Kidney epithelial cell (primary cell): ENCODE results near the gene NME8. TPM values are rescaled to one million over a fixed set of nuclear protein-coding genes. Genes with fewer than 3 reads are reported as not detected.
A peak's percentile ranks its signal among the peaks of the same experiment; 100 is the strongest.

Experiments used
- DNase-seq: peaks from one replicate; pipeline ENCODE4 v3.0.0-alpha.2; 2010; ENCODE audit warnings: low read depth
- H3K27me3 ChIP-seq: 2 replicates; pipeline ENCODE4 v1.6.0; 2011; ENCODE audit warnings: low read length; ENCODE audit not compliant: control insufficient read depth, insufficient read depth
- H3K36me3 ChIP-seq: 2 replicates; pipeline ENCODE4 v1.5.1; 2011; ENCODE audit warnings: low read length; ENCODE audit not compliant: control insufficient read depth, insufficient read depth
- H3K4me3 ChIP-seq: 2 replicates; pipeline ENCODE4 v1.5.1; 2011; ENCODE audit warnings: low read depth, mild to moderate bottlenecking, control low read depth, low read length
- CTCF ChIP-seq: IDR thresholded peaks from 2 replicates; pipeline ENCODE4 v1.5.1; 2011; ENCODE audit warnings: mild to moderate bottlenecking, moderate library complexity, low read length, control low read depth, inconsistent platforms; ENCODE audit not compliant: insufficient read depth, poor library complexity, severe bottlenecking
- total RNA-seq: library from RNA; depleted of rRNA; stranded (reverse); fragments of >200 nt; gene quantifications from 2 replicates; pipeline ENCODE4 v1.2.3, GENCODE V29; 2015

NME8 gene
- total RNA-seq, 1 donor from 2014 or later: not detected

- no peak for TF ChIP-seq CTCF
- H3K36me3 ChIP-seq: no peaks in the 10 kb centered on the region
- no peak overlapping the region for H3K4me3 ChIP-seq
- no peaks in the 10 kb centered on the region for H3K27me3 ChIP-seq
- no peak for DNase-seq
Observed at GRCh38 chr7:37893359-37893758, 45.0 kb downstream of the NME8 start.

GRCh38 chr7:37894671-37895070, 46.3 kb downstream of the NME8 start:
- TF ChIP-seq CTCF: no peak
- H3K27me3 ChIP-seq: no peaks in the 10 kb centered on the region
- DNase-seq: no peak
- H3K4me3 ChIP-seq: no peak overlapping the region
- no peaks in the 10 kb centered on the region for H3K36me3 ChIP-seq

GRCh38 chr7:37899712-37900247, 51.4 kb downstream of the NME8 start:
- Histone ChIP-seq H3K4me3 (no peak overlapping the region), H3K36me3 (no peaks in the 10 kb centered on the region), H3K27me3 (no peaks in the 10 kb centered on the region)
- TF ChIP-seq CTCF: no peak
- DNase-seq: no peak

- no peak for DNase-seq
- Histone ChIP-seq H3K36me3 (no peaks in the 10 kb centered on the region), H3K4me3 (no peak overlapping the region), H3K27me3 (no peaks in the 10 kb centered on the region)
- TF ChIP-seq CTCF: peak; percentile 54
Observed at GRCh38 chr7:37901236-37901827, 52.9 kb downstream of the NME8 start.

- no peaks in the 10 kb centered on the region for H3K36me3 ChIP-seq
- DNase-seq: no peak
- no peaks in the 10 kb centered on the region for H3K27me3 ChIP-seq
- H3K4me3 ChIP-seq: no peak overlapping the region
- TF ChIP-seq CTCF: no peak
Observed at GRCh38 chr7:37901890-37902524, 53.6 kb downstream of the NME8 start.
